Ovary (tissue), 9 donors: ENCODE data around the gene RPL18. TPM values are rescaled to one million over a fixed set of nuclear protein-coding genes. Genes with fewer than 3 reads are reported as not detected.
A peak's percentile ranks its signal among the peaks of the same experiment; 100 is the strongest.

ENCODE experiments used
- DNase-seq, 5 donors: peaks; one replicate each; pipeline ENCODE4 v3.0.0-alpha.2; 2019 to 2020
- H3K27ac ChIP-seq, 2 donors: fragments of 200-600 bp; one replicate each; pipeline versions ENCODE4 v1.5.1 to v1.8.0; 2019 to 2022
- H3K27me3 ChIP-seq: fragments of 200-600 bp; one replicate; pipeline ENCODE4 v1.8.0; 2022
- H3K36me3 ChIP-seq: fragments of 200-600 bp; sonication (generic); one replicate; pipeline ENCODE4 v1.5.1; 2019
- H3K4me1 ChIP-seq: one replicate; pipeline ENCODE4 v1.8.1; 2013; ENCODE audit warnings: mild to moderate bottlenecking, moderate library complexity; ENCODE audit not compliant: insufficient read depth
- H3K4me3 ChIP-seq: fragments of 200-600 bp; sonication (generic); one replicate; pipeline ENCODE4 v1.5.1; 2017
- H3K9me3 ChIP-seq, 2 donors: fragments of 200-600 bp in 1 of 2; sonication (generic) in 1 of 2; one replicate each; pipeline versions ENCODE4 v1.5.1 to v1.8.1; 2013 to 2019; ENCODE audit warnings: mild to moderate bottlenecking in 1 of 2, moderate library complexity in 1 of 2
- CTCF ChIP-seq, 3 donors: fragments of 450-650 bp in 2 of 3; fragments of 200-600 bp in 1 of 3; IDR thresholded peaks; one replicate each; pipeline versions ENCODE4 v1.5.1 to v1.8.0; 2016 to 2022; ENCODE audit warnings: antibody characterized with exemption in 3 of 3, mild to moderate bottlenecking in 1 of 3
- EP300 ChIP-seq: sonication (generic); formaldehyde crosslinking; IDR thresholded peaks from one replicate; pipeline ENCODE4 v1.6.1; 2017; ENCODE audit warnings: antibody characterized with exemption
- POLR2A ChIP-seq: fragments of 450-650 bp; IDR thresholded peaks from one replicate; pipeline ENCODE4 v1.6.1; 2017; ENCODE audit warnings: antibody characterized with exemption, mild to moderate bottlenecking, moderate library complexity
- WGBS, 3 donors: extraction: QIAGEN DNeasy Blood & Tissue Kit in 1 of 3; methylation state at CpG; one replicate each; pipeline versions ENCODE4 v1.1.5 to v1.1.7; 2013 to 2017; 5-methylcytosine and 5-hydroxymethylcytosine counted together
- intact Hi-C, 4 donors: fragments of 100-400 bp; cut with DNase I; formaldehyde crosslinking; loops; one replicate each; pipeline versions ENCODE4 v1.11.0 to v1.15.1; 2022 to 2023
- polyA plus RNA-seq, 2 donors: library from polyadenylated mRNA; stranded (reverse); fragments of 200-250 nt in 1 of 2; fragments of 350-450 nt in 1 of 2; fragmentation: Illumina TruSeq in 1 of 2; extraction: RNeasy Lipid Tissue Mini Kit (QIAGEN cat#74804) in 1 of 2; gene quantifications; one replicate each; pipeline ENCODE4 v1.2.3, GENCODE V29; 2013 to 2014
- total RNA-seq, 7 donors: library from RNA; depleted of rRNA in 2 of 7; stranded (reverse); fragments of >200 nt in 2 of 7; fragmentation: NEBNext Ultra II Directional in 3 of 7; extraction: Animal tissue kit (Norgen Biotek cat#: 25700) in 3 of 7; gene quantifications; one replicate each; pipeline versions ENCODE4 v1.1.0 to v1.2.4, GENCODE V29; 2016 to 2023
- donor health status: DM: no; HTN: no; CAD: no; lungs with moderate emphysema.
- donor health status: DM: no; HTN: no; CAD: no.
- donor health status: Bipolar disorder and iron deficiency.
- donor health status: DM: yes; HTN: yes; CAD: no.
- donor health status: DM: no; HTN: no; CAD: no.
- donor health status: DM: yes; HTN: yes; CAD: no.

The RPL18 gene
- total and polyA plus RNA-seq, 9 donors = 1,780 to 8,435 (median 3,584) TPM

DNA sequence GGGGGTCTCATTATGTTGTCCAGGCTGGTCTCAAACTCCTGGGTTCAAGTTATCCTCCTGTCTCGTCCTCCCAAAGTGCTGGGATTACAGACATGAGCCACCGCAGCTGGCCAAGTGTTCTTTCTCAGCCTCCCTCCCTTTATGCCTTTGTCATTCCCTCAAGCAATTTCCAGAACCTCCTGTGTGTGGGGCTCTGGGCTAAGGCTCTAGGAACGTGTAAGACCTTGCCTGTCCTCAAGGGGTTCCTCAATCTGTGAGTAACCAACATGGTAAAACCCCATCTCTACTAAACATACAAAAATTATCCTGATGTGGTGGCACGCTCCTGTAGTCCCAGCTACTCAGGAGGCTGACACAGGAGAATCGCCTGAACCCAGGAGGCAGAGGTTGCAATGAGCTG, 28.0 kb downstream of the RPL18 start:
- TF ChIP-seq POLR2A (no peak), CTCF (IDR thresholded peaks at IDR 0.05) (no peak), EP300 (no peak)
- no peak for DNase-seq
- WGBS, 3 donors = 74 to 80% (median 78%) methylated on average over 5 of the region's 5 CpGs
- Histone ChIP-seq H3K27me3 (no peaks in the 10 kb centered on the region), H3K36me3 (no peaks in the 10 kb centered on the region), H3K9me3 (no peaks in the 10 kb centered on the region), H3K27ac (no peak overlapping the region), H3K4me3 (no peak overlapping the region), H3K4me1 (peaks cover 4% of the 10 kb centered on the region)
- intact Hi-C loops = loop anchor here in 2 of 4 donors (10.0 kb wide), 1 partner anchor 96 kb away; no protein-coding TSS in a partner anchor

GRCh38 chr19:48588670-48589401, 30.1 kb downstream of the RPL18 start:
- peak; percentile 45 to 84 (median 78) for TF ChIP-seq CTCF (IDR thresholded peaks at IDR 0.05)
- no peak for TF ChIP-seq POLR2A
- peak; percentile 79 to 91 (median 86) for DNase-seq
- Histone ChIP-seq H3K27me3 (no peaks in the 10 kb centered on the region), H3K36me3 (no peaks in the 10 kb centered on the region), H3K9me3 (no peaks in the 10 kb centered on the region), H3K27ac (no peak overlapping the region), H3K4me3 (no peak overlapping the region), H3K4me1 (peaks cover 4% of the 10 kb centered on the region)
- intact Hi-C loops = loop anchor here in 3 of 4 donors (5.0 to 10.0 kb wide), 4 partner anchors 97 to 324 kb away; no protein-coding TSS in a partner anchor
- WGBS, 3 donors = 2 to 4% (median 4%) methylated on average over 35 to 36 of the region's 36 CpGs

- Histone ChIP-seq H3K36me3 (no peaks in the 10 kb centered on the region), H3K9me3 (no peaks in the 10 kb centered on the region), H3K27me3 (no peaks in the 10 kb centered on the region), H3K27ac (no peak overlapping the region), H3K4me3 (no peak overlapping the region), H3K4me1 (peaks cover 4% of the 10 kb centered on the region)
- DNase-seq = no peak
- intact Hi-C loops = loop anchor here in 3 of 4 donors (5.0 to 10.0 kb wide), 4 partner anchors 95 to 323 kb away; no protein-coding TSS in a partner anchor
- TF ChIP-seq CTCF (IDR thresholded peaks at IDR 0.05) (no peak), POLR2A (no peak), EP300 (no peak)
- 80 to 83% (median 82%) methylated on average over 3 of the region's 3 CpGs for WGBS, 3 donors
Measured at GRCh38 chr19:48587387-48587786, 31.6 kb downstream of the RPL18 start.

GRCh38 chr19:48582168-48582567, 36.8 kb downstream of the RPL18 start:
- Histone ChIP-seq H3K27me3 (no peaks in the 10 kb centered on the region), H3K27ac (no peak overlapping the region), H3K4me1 (no peaks in the 10 kb centered on the region), H3K4me3 (no peak overlapping the region), H3K9me3 (no peaks in the 10 kb centered on the region), H3K36me3 (no peaks in the 10 kb centered on the region)
- intact Hi-C loops = loop anchor here in 1 of 4 donors (5.0 to 10.0 kb wide), 3 partner anchors 90 to 317 kb away; no protein-coding TSS in a partner anchor
- no peak for DNase-seq
- TF ChIP-seq CTCF (IDR thresholded peaks at IDR 0.05) (no peak), EP300 (no peak), POLR2A (no peak)
- 73 to 76% (median 75%) methylated on average over 2 of the region's 2 CpGs for WGBS, 3 donors
